H9 (cell line): ENCODE measurements around the gene TICRR. TPM values are rescaled to one million over a fixed set of nuclear protein-coding genes. Genes with fewer than 3 reads are reported as not detected.

Experiments used
- DNase-seq: peaks from one replicate; pipeline ENCODE4 v3.0.0-alpha.2; 2017
- H2AFZ ChIP-seq: one replicate; pipeline ENCODE4 v1.6.1; 2013; ENCODE audit warnings: mild to moderate bottlenecking, low read length, control low read depth, moderate library complexity
- H2AK5ac ChIP-seq: 2 replicates; pipeline ENCODE4 v1.6.1; 2013; ENCODE audit warnings: low read length, control low read depth, mixed read lengths; ENCODE audit not compliant: insufficient read length
- H2BK120ac ChIP-seq: one replicate; pipeline ENCODE4 v1.6.1; 2013; ENCODE audit warnings: low read depth, mild to moderate bottlenecking, low read length, control low read depth, inconsistent platforms; ENCODE audit not compliant: poor library complexity, severe bottlenecking
- H2BK12ac ChIP-seq: 2 replicates; pipeline ENCODE4 v1.6.1; 2013; ENCODE audit warnings: low read length, control low read depth, mixed read lengths, low read depth; ENCODE audit not compliant: insufficient read length
- H2BK15ac ChIP-seq: 2 replicates; pipeline ENCODE4 v1.6.1; 2013; ENCODE audit warnings: low read depth, low read length, control low read depth
- H2BK20ac ChIP-seq: one replicate; pipeline ENCODE4 v1.6.1; 2013; ENCODE audit warnings: low read depth, mild to moderate bottlenecking, low read length, control low read depth, inconsistent platforms; ENCODE audit not compliant: poor library complexity, severe bottlenecking
- H2BK5ac ChIP-seq: 2 replicates; pipeline ENCODE4 v1.6.1; 2013; ENCODE audit warnings: low read length, control low read depth, mixed read lengths; ENCODE audit not compliant: insufficient read length
- H3K14ac ChIP-seq: 2 replicates; pipeline ENCODE4 v1.6.1; 2013; ENCODE audit warnings: low read length, control low read depth; ENCODE audit not compliant: insufficient read depth
- H3K18ac ChIP-seq: 2 replicates; pipeline ENCODE4 v1.6.1; 2013; ENCODE audit warnings: low read depth, mild to moderate bottlenecking, mixed read lengths, low read length, control low read depth; ENCODE audit not compliant: insufficient read length
- H3K23ac ChIP-seq: 2 replicates; pipeline ENCODE4 v1.6.1; 2013; ENCODE audit warnings: low read length, control low read depth, mixed read lengths, low read depth; ENCODE audit not compliant: insufficient read length
- H3K23me2 ChIP-seq: 2 replicates; pipeline ENCODE4 v1.6.1; 2013; ENCODE audit warnings: low read depth, mild to moderate bottlenecking, mixed read lengths, low read length, control low read depth; ENCODE audit not compliant: insufficient read length, poor library complexity, severe bottlenecking
- H3K27ac ChIP-seq: 2 replicates; pipeline ENCODE4 v1.5.1; 2013; ENCODE audit warnings: low read length, control low read depth, mixed read lengths, low read depth; ENCODE audit not compliant: insufficient read length
- H3K27me3 ChIP-seq: 2 replicates; pipeline ENCODE4 v1.6.1; 2013; ENCODE audit warnings: low read length, control low read depth, inconsistent platforms; ENCODE audit not compliant: insufficient read depth
- H3K4ac ChIP-seq: 2 replicates; pipeline ENCODE4 v1.6.1; 2013; ENCODE audit warnings: low read depth, mild to moderate bottlenecking, control low read depth, inconsistent platforms, low read length, moderate library complexity
- H3K4me1 ChIP-seq: 2 replicates; pipeline ENCODE4 v1.6.1; 2013; ENCODE audit warnings: low read length, control low read depth, inconsistent platforms; ENCODE audit not compliant: insufficient read depth
- H3K4me2 ChIP-seq: 2 replicates; pipeline ENCODE4 v1.6.1; 2013; ENCODE audit warnings: low read length, control low read depth, mixed read lengths; ENCODE audit not compliant: insufficient read length, insufficient read depth
- H3K56ac ChIP-seq: 2 replicates; pipeline ENCODE4 v1.6.1; 2013; ENCODE audit warnings: low read depth, mild to moderate bottlenecking, mixed read lengths, low read length, control low read depth; ENCODE audit not compliant: insufficient read length
- H3K79me1 ChIP-seq: 2 replicates; pipeline ENCODE4 v1.6.1; 2013; ENCODE audit warnings: low read depth, mild to moderate bottlenecking, moderate library complexity, low read length, control low read depth, inconsistent platforms; ENCODE audit not compliant: insufficient read depth, poor library complexity, severe bottlenecking
- H3K79me2 ChIP-seq: 2 replicates; pipeline ENCODE4 v1.6.1; 2013; ENCODE audit warnings: low read length, control low read depth, inconsistent platforms; ENCODE audit not compliant: insufficient read depth
- H3K9ac ChIP-seq: 2 replicates; pipeline ENCODE4 v1.6.1; 2013; ENCODE audit warnings: low read length, control low read depth, mixed read lengths; ENCODE audit not compliant: insufficient read length; ENCODE audit errors: extremely low read depth
- H3K9me3 ChIP-seq: one replicate; pipeline ENCODE4 v1.6.1; 2013; ENCODE audit warnings: low read depth, low read length, inconsistent platforms; ENCODE audit not compliant: control insufficient read depth
- H3T11ph ChIP-seq: one replicate; pipeline ENCODE4 v1.6.1; 2013; ENCODE audit warnings: mild to moderate bottlenecking, low read length, control low read depth, inconsistent platforms
- H4K20me1 ChIP-seq: one replicate; pipeline ENCODE4 v1.6.1; 2013; ENCODE audit not compliant: control insufficient read depth, insufficient read length, insufficient read depth
- H4K5ac ChIP-seq: 2 replicates; pipeline ENCODE4 v1.6.1; 2013; ENCODE audit warnings: low read depth, mild to moderate bottlenecking, mixed read lengths, low read length, control low read depth; ENCODE audit not compliant: insufficient read length
- H4K8ac ChIP-seq: replicated peaks from 2 replicates; pipeline ENCODE4 v1.6.1; 2013; ENCODE audit warnings: low read length, control low read depth, mixed read lengths, low read depth; ENCODE audit not compliant: insufficient read length
- H4K91ac ChIP-seq: 2 replicates; pipeline ENCODE4 v1.6.1; 2013; ENCODE audit warnings: low read depth, mild to moderate bottlenecking, moderate library complexity, mixed read lengths, low read length, control low read depth; ENCODE audit not compliant: insufficient read length
- H3K27ac Mint-ChIP-seq, 3 experiments: 2 replicates in 2 of 3; 3 replicates in 1 of 3; pipeline ENCODE4 v1.8.0; 2020 to 2021; ENCODE audit warnings: mixed read lengths in 3 of 3, mild to moderate bottlenecking in 1 of 3, moderate library complexity in 1 of 3
- H3K27me3 Mint-ChIP-seq: 2 replicates; pipeline ENCODE4 v1.8.0; 2021; ENCODE audit warnings: low read depth, mild to moderate bottlenecking, moderate library complexity, mixed read lengths
- H3K36me3 Mint-ChIP-seq, 3 experiments: 2 replicates in 2 of 3; 3 replicates in 1 of 3; pipeline ENCODE4 v1.8.0; 2020 to 2021; ENCODE audit warnings: low read depth in 3 of 3, mixed read lengths in 3 of 3; ENCODE audit not compliant: insufficient read depth in 1 of 3
- H3K4me1 Mint-ChIP-seq, 2 experiments: 2 replicates each; pipeline ENCODE4 v1.8.0; 2020; ENCODE audit warnings: mixed read lengths in 2 of 2
- H3K4me3 Mint-ChIP-seq, 2 experiments: 2 replicates in 1 of 2; 3 replicates in 1 of 2; pipeline ENCODE4 v1.8.0; 2020 to 2021; ENCODE audit warnings: mild to moderate bottlenecking in 2 of 2, mixed read lengths in 2 of 2, moderate library complexity in 1 of 2
- H3K9me3 Mint-ChIP-seq, 2 experiments: 2 replicates in 1 of 2; 3 replicates in 1 of 2; pipeline ENCODE4 v1.8.0; 2020; ENCODE audit warnings: mild to moderate bottlenecking in 2 of 2, mixed read lengths in 2 of 2, moderate library complexity in 1 of 2
- WGBS: extraction: QIAGEN DNeasy Blood & Tissue Kit; methylation state at CpG from one replicate; pipeline ENCODE4 v1.1.7; 2013; ENCODE audit warnings: missing lambda C conversion rate, low lambda C conversion rate, mixed read lengths; ENCODE audit not compliant: insufficient read length; ENCODE audit errors: extremely low coverage; 5-methylcytosine and 5-hydroxymethylcytosine counted together
- total RNA-seq: library from RNA; stranded (reverse); gene quantifications from 2 replicates; pipeline ENCODE4 v1.2.1, GENCODE V29; 2021
- TF ChIP-seq, protein P1 (sequence below): fragments of 200-600 bp; sonication (generic); conservative IDR thresholded peaks from 3 replicates; pipeline ENCODE4 v1.8.0; 2021; ENCODE audit warnings: antibody characterized with exemption, mild to moderate bottlenecking

Gene TICRR
- total RNA-seq, 1 experiment from 2014 or later, result 26.0 TPM

DNA sequence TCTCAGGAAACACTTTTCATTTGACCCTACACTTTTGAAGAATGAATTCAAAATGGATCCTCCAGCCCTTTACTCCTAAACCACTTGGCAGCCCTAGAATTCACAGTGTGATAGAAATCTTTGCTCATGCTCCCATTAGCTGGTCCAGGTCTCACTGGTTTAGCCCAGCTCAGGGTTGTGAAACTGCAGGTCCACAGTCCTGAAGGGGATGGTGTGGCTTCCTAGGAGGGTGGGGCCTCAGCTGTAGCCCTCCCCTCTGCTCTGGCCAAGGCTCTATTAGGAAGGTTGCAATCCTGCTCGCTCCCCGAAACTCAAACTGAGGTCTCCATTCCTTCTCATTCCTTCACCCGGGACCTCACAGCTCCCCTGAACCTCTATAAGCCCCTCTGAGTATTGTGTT lies 21.6 kb upstream of the TICRR start:
- no CpG with 5 or more reads among the region's 3 CpGs for WGBS
- H2AFZ ChIP-seq, result no peak overlapping the region

More for the DNA sequence above, 21.6 kb upstream of the TICRR start:
- Histone ChIP-seq H4K8ac (no peak overlapping the region), H2BK5ac (no peak overlapping the region), H3K4me2 (no peak overlapping the region), H3K4ac (no peak overlapping the region), H3K56ac (no peak overlapping the region), H2BK15ac (no peak overlapping the region), H3K18ac (no peak overlapping the region), H3K27ac (no peak overlapping the region), H3K9me3 (no peaks in the 10 kb centered on the region), H3K27me3 (no peaks in the 10 kb centered on the region), H4K5ac (no peak overlapping the region), H2BK12ac (no peak overlapping the region), H3K9ac (no peak overlapping the region), H3K79me1 (no peaks in the 10 kb centered on the region), H2BK20ac (no peak overlapping the region), H2BK120ac (no peak overlapping the region), H2AK5ac (no peak overlapping the region), H3K23me2 (no peaks in the 10 kb centered on the region), H3K23ac (no peak overlapping the region), H3K4me1 (no peaks in the 10 kb centered on the region), H4K20me1 (no peaks in the 10 kb centered on the region), H3T11ph (no peak overlapping the region), H3K14ac (no peak overlapping the region; the same call in 1 of the 2 replicates), H4K91ac (no peak overlapping the region), H3K79me2 (no peaks in the 10 kb centered on the region)
- Mint-ChIP-seq H3K27ac (no peak overlapping the region), H3K9me3 (no peaks in the 10 kb centered on the region), H3K4me1 (peaks cover 2 to 6% of the 10 kb centered on the region in 2 experiments; a peak in 2 of 4 replicates), H3K27me3 (peaks cover 5% of the 10 kb centered on the region), H3K4me3 (no peak overlapping the region), H3K36me3 (no peaks in the 10 kb centered on the region)
- no peak for DNase-seq
- TF ChIP-seq, protein P1, sequence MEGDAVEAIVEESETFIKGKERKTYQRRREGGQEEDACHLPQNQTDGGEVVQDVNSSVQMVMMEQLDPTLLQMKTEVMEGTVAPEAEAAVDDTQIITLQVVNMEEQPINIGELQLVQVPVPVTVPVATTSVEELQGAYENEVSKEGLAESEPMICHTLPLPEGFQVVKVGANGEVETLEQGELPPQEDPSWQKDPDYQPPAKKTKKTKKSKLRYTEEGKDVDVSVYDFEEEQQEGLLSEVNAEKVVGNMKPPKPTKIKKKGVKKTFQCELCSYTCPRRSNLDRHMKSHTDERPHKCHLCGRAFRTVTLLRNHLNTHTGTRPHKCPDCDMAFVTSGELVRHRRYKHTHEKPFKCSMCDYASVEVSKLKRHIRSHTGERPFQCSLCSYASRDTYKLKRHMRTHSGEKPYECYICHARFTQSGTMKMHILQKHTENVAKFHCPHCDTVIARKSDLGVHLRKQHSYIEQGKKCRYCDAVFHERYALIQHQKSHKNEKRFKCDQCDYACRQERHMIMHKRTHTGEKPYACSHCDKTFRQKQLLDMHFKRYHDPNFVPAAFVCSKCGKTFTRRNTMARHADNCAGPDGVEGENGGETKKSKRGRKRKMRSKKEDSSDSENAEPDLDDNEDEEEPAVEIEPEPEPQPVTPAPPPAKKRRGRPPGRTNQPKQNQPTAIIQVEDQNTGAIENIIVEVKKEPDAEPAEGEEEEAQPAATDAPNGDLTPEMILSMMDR, result no peak
